AG09309 (cell line): ENCODE measurements around the gene GON7.
"Not testable (repeated sequence)": the region's sequence is repeated elsewhere in the genome, so short reads cannot be mapped to it uniquely, and the experiment has no call there.

Experiments
- DNase-seq: peaks from one replicate; pipeline ENCODE4 v3.0.0-alpha.2; 2010; ENCODE audit warnings: low read depth
- H3K4me3 ChIP-seq: 2 replicates; pipeline ENCODE4 v1.5.1; 2011; ENCODE audit warnings: mild to moderate bottlenecking, low read depth, low read length, moderate library complexity; ENCODE audit not compliant: control insufficient read depth
- CTCF ChIP-seq: IDR thresholded peaks from 2 replicates; pipeline ENCODE4 v1.5.1; 2011; ENCODE audit warnings: mild to moderate bottlenecking, low read depth, low read length, inconsistent platforms; ENCODE audit not compliant: insufficient read depth, control insufficient read depth; ENCODE audit errors: missing control alignments

GON7 gene

GRCh38 chr14:93234798-93235197, 27.9 kb upstream of the GON7 start:
- H3K4me3 ChIP-seq: no peak overlapping the region
- TF ChIP-seq CTCF: no peak
- peak; percentile 70 for DNase-seq

GRCh38 chr14:93233078-93233477, 26.2 kb upstream of the GON7 start:
- DNase-seq: not testable (repeated sequence)

GRCh38 chr14:93232159-93232558, 25.3 kb upstream of the GON7 start:
- peak overlapping the region; percentile 54; the same call in 1 of the 2 replicates for H3K4me3 ChIP-seq
- TF ChIP-seq CTCF: no peak
- no peak for DNase-seq

More at GRCh38 chr14:93233078-93233477, 26.2 kb upstream of the GON7 start:
- H3K4me3 ChIP-seq: not testable (repeated sequence)

- TF ChIP-seq CTCF: no peak
- no peak for DNase-seq
- peak overlapping the region; percentile 54 for H3K4me3 ChIP-seq
These were observed 24.5 kb upstream of the GON7 start for GRCh38 chr14:93231129-93231979.

- TF ChIP-seq CTCF: no peak
- H3K4me3 ChIP-seq: no peak overlapping the region
- DNase-seq: no peak
These were observed 23.7 kb upstream of the GON7 start for GRCh38 chr14:93230539-93230938.

- DNase-seq: no peak
- no peak for TF ChIP-seq CTCF
- no peak overlapping the region for H3K4me3 ChIP-seq
These were observed 21.7 kb upstream of the GON7 start for GRCh38 chr14:93228550-93228949.

GRCh38 chr14:93223565-93223964, 16.7 kb upstream of the GON7 start:
- no peak overlapping the region for H3K4me3 ChIP-seq
- TF ChIP-seq CTCF: no peak
- DNase-seq: no peak
